Measurements from ENCODE around the gene MYCN.
"Not testable (repeated sequence)": the region's sequence is repeated elsewhere in the genome, so short reads cannot be mapped to it uniquely, and the experiment has no call there.

Gene MYCN

GRCh38 chr2:15939854-15940660 lies at the start of gene MYCN:
Gene MYCN (plus strand): TSS chr2:15940550. CDS start chr2:15942065, 1,515 bp downstream.
- DNase-seq (ENCODE audit: low read depth) = no peak

- no peak for DNase-seq (ENCODE audit: low read depth)
Measured at GRCh38 chr2:15890936-15891905, 49.1 kb upstream of the MYCN start.

GRCh38 chr2:15892151-15892880 lies 48.0 kb upstream of the MYCN start:
- no peak for DNase-seq (ENCODE audit: low read depth)

- no peak for DNase-seq (ENCODE audit: low read depth)
Measured at GRCh38 chr2:15893085-15893484, 47.3 kb upstream of the MYCN start.

- DNase-seq (ENCODE audit: low read depth) = no peak
Measured at GRCh38 chr2:15893689-15894480, 46.5 kb upstream of the MYCN start.

GRCh38 chr2:15894481-15895144 lies 45.7 kb upstream of the MYCN start:
- no peak for DNase-seq (ENCODE audit: low read depth)

GRCh38 chr2:15895615-15896469 lies 44.5 kb upstream of the MYCN start:
- no peak for DNase-seq (ENCODE audit: low read depth)

- DNase-seq (ENCODE audit: low read depth) = no peak
Measured at GRCh38 chr2:15896859-15897258, 43.5 kb upstream of the MYCN start.

- no peak for DNase-seq (ENCODE audit: low read depth)
Measured at GRCh38 chr2:15897431-15898098, 42.8 kb upstream of the MYCN start.

- DNase-seq (ENCODE audit: low read depth) = no peak
Measured at GRCh38 chr2:15899327-15899612, 41.1 kb upstream of the MYCN start.

- DNase-seq (ENCODE audit: low read depth) = no peak
Measured at GRCh38 chr2:15899751-15900493, 40.4 kb upstream of the MYCN start.

GRCh38 chr2:15901095-15901807 lies 39.1 kb upstream of the MYCN start:
- DNase-seq (ENCODE audit: low read depth) = no peak

GRCh38 chr2:15901808-15902130 lies 38.6 kb upstream of the MYCN start:
- no peak for DNase-seq (ENCODE audit: low read depth)

GRCh38 chr2:15903910-15904309 lies 36.4 kb upstream of the MYCN start:
- not testable (repeated sequence) for DNase-seq (ENCODE audit: low read depth)

- no peak for DNase-seq (ENCODE audit: low read depth)
Measured at GRCh38 chr2:15905267-15905645, 35.1 kb upstream of the MYCN start.

GRCh38 chr2:15905986-15906491 lies 34.3 kb upstream of the MYCN start:
- DNase-seq (ENCODE audit: low read depth) = no peak

- no peak for DNase-seq (ENCODE audit: low read depth)
Measured at GRCh38 chr2:15906778-15907177, 33.6 kb upstream of the MYCN start.
